HEK293 (cell line): Measurements from ENCODE around the gene OR2V2.

Experiments used
- KLF7 ChIP-seq: fragments of 450-650 bp; formaldehyde crosslinking; IDR thresholded peaks from 2 replicates; pipeline ENCODE4 v1.5.1; 2016; ENCODE audit warnings: missing biosample characterization, missing genetic modification characterization, borderline replicate concordance
- OSR2 ChIP-seq: fragments of 450-650 bp; formaldehyde crosslinking; IDR thresholded peaks from 2 replicates; pipeline ENCODE4 v1.5.1; 2016; ENCODE audit warnings: missing biosample characterization, missing genetic modification characterization
- SP7 ChIP-seq: fragments of 450-650 bp; formaldehyde crosslinking; IDR thresholded peaks from 2 replicates; pipeline ENCODE4 v1.5.1; 2016; ENCODE audit warnings: missing biosample characterization, missing genetic modification characterization
- ZEB2 ChIP-seq: fragments of 450-650 bp; formaldehyde crosslinking; IDR thresholded peaks from 2 replicates; pipeline ENCODE4 v1.5.1; 2016; ENCODE audit warnings: missing biosample characterization, missing genetic modification characterization
- ZFHX2 ChIP-seq: fragments of 450-650 bp; formaldehyde crosslinking; conservative IDR thresholded peaks from 2 replicates; pipeline ENCODE4 v1.5.1; 2016; ENCODE audit warnings: missing biosample characterization, missing genetic modification characterization
- ZFP3 ChIP-seq: fragments of 450-650 bp; formaldehyde crosslinking; IDR thresholded peaks from 2 replicates; pipeline ENCODE4 v1.5.1; 2016; ENCODE audit warnings: low read depth, missing biosample characterization, missing genetic modification characterization
- ZNF140 ChIP-seq: fragments of 450-650 bp; formaldehyde crosslinking; IDR thresholded peaks from 2 replicates; pipeline ENCODE4 v1.5.1; 2016; ENCODE audit warnings: missing biosample characterization, missing genetic modification characterization
- ZNF341 ChIP-seq: fragments of 450-650 bp; formaldehyde crosslinking; IDR thresholded peaks from 2 replicates; pipeline ENCODE4; 2016; ENCODE audit warnings: low read depth, missing biosample characterization, missing genetic modification characterization
- ZNF350 ChIP-seq: fragments of 450-650 bp; formaldehyde crosslinking; IDR thresholded peaks from 2 replicates; pipeline ENCODE4 v1.5.0; 2017; ENCODE audit warnings: missing biosample characterization, mild to moderate bottlenecking, missing genetic modification characterization
- ZNF501 ChIP-seq: fragments of 450-650 bp; formaldehyde crosslinking; IDR thresholded peaks from 2 replicates; pipeline ENCODE4 v1.5.1; 2016; ENCODE audit warnings: missing biosample characterization, missing genetic modification characterization
- ZNF621 ChIP-seq: fragments of 450-650 bp; formaldehyde crosslinking; IDR thresholded peaks from 2 replicates; pipeline ENCODE4 v1.5.1; 2017; ENCODE audit warnings: missing biosample characterization, missing genetic modification characterization
- TF ChIP-seq, protein P1 (sequence below): fragments of 450-650 bp; formaldehyde crosslinking; optimal IDR thresholded peaks from 2 replicates; pipeline ENCODE3; 2016; ENCODE audit warnings: missing biosample characterization, mild to moderate bottlenecking, missing genetic modification characterization
- TF ChIP-seq, protein P2 (sequence below): fragments of 450-650 bp; formaldehyde crosslinking; IDR thresholded peaks from 2 replicates; pipeline ENCODE4; 2016; ENCODE audit warnings: missing biosample characterization, missing genetic modification characterization
- TF ChIP-seq, protein P3 (sequence below): fragments of 450-650 bp; formaldehyde crosslinking; IDR thresholded peaks from 2 replicates; pipeline ENCODE4 v1.5.1; 2016; ENCODE audit warnings: missing biosample characterization, missing genetic modification characterization
- TF ChIP-seq, protein P4 (sequence below): fragments of 450-650 bp; formaldehyde crosslinking; IDR thresholded peaks from 2 replicates; pipeline ENCODE4 v1.5.1; 2016; ENCODE audit warnings: missing biosample characterization, missing genetic modification characterization, low read depth
- TF ChIP-seq, protein P5 (sequence below): fragments of 450-650 bp; formaldehyde crosslinking; IDR thresholded peaks from 2 replicates; pipeline ENCODE4 v1.5.1; 2016; ENCODE audit warnings: missing biosample characterization, missing genetic modification characterization
- TF ChIP-seq, protein P6 (sequence below): fragments of 450-650 bp; formaldehyde crosslinking; IDR thresholded peaks from 2 replicates; pipeline ENCODE4 v1.5.1; 2016; ENCODE audit warnings: missing biosample characterization, missing genetic modification characterization, low read depth
- TF ChIP-seq, protein P7 (sequence below): fragments of 450-650 bp; formaldehyde crosslinking; IDR thresholded peaks from 2 replicates; pipeline ENCODE4 v1.5.1; 2016; ENCODE audit warnings: missing biosample characterization, missing genetic modification characterization, borderline replicate concordance
- TF ChIP-seq, protein P8 (sequence below): fragments of 450-650 bp; IDR thresholded peaks from 2 replicates; pipeline ENCODE4 v1.5.1; 2018; ENCODE audit warnings: missing biosample characterization, missing genetic modification characterization

Gene OR2V2

DNA sequence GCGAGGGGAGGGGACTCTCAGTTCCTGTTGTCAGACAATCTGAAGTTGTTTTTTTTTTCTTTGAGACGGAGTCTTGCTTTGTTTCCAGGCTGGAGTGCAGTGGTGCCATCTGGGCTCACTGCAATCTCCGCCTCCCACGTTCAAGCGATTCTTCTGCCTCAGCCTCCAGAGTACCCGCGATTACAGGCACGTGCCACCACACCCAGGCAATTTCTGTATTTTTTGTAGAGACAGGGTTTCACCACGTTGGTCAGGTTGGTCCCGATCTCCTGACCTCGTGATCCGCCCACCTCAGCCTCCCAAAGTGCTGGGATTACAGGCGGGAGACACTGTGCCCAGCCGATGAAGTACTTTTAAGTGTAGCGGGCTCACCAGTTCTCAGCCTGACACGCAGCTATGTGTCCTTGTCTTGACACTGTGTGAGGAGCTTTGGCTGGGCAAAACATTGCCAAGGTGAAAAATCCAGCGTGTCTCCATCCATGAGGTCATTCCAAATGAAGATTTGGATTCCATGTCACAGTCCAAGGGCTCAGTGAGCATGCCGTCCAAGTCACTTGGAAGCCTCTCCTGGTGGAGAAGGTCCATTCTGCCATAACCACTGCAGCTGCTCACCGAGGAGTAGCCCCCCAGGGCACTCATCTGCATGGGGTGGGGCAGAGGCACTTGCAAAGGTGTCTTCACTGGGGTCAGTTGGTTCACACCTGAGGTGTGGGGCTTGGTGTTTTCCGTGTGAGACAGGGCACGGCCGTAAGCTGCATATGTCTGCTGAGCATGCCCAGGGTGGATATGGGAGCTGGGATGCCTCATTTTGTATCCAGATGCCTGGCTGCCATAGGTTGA, 48.4 kb upstream of the OR2V2 start (continued):
- TF ChIP-seq, protein P1, sequence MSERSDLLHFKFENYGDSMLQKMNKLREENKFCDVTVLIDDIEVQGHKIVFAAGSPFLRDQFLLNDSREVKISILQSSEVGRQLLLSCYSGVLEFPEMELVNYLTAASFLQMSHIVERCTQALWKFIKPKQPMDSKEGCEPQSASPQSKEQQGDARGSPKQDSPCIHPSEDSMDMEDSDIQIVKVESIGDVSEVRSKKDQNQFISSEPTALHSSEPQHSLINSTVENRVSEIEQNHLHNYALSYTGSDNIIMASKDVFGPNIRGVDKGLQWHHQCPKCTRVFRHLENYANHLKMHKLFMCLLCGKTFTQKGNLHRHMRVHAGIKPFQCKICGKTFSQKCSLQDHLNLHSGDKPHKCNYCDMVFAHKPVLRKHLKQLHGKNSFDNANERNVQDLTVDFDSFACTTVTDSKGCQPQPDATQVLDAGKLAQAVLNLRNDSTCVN (tag by site-specific recombination) = peak; percentile 35
- TF ChIP-seq, protein P2, sequence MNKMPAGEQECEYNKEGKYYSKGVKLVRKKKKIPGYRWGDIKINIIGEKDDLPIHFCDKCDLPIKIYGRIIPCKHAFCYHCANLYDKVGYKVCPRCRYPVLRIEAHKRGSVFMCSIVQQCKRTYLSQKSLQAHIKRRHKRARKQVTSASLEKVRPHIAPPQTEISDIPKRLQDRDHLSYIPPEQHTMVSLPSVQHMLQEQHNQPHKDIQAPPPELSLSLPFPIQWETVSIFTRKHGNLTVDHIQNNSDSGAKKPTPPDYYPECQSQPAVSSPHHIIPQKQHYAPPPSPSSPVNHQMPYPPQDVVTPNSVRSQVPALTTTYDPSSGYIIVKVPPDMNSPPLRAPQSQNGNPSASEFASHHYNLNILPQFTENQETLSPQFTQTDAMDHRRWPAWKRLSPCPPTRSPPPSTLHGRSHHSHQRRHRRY (tag by site-specific recombination) = no peak
- peak; percentile 76 for TF ChIP-seq ZNF341 (tag by site-specific recombination)
- no peak for TF ChIP-seq ZNF350 (tag by site-specific recombination)
- TF ChIP-seq, protein P3, sequence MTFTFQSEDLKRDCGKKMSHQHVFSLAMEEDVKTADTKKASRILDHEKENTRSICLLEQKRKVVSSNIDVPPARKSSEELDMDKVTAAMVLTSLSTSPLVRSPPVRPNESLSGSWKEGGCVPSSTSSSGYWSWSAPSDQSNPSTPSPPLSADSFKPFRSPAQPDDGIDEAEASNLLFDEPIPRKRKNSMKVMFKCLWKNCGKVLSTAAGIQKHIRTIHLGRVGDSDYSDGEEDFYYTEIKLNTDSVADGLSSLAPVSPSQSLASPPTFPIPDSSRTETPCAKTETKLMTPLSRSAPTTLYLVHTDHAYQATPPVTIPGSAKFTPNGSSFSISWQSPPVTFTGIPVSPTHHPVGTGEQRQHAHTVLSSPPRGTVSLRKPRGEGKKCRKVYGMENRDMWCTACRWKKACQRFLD = no peak
- TF ChIP-seq, protein P4, sequence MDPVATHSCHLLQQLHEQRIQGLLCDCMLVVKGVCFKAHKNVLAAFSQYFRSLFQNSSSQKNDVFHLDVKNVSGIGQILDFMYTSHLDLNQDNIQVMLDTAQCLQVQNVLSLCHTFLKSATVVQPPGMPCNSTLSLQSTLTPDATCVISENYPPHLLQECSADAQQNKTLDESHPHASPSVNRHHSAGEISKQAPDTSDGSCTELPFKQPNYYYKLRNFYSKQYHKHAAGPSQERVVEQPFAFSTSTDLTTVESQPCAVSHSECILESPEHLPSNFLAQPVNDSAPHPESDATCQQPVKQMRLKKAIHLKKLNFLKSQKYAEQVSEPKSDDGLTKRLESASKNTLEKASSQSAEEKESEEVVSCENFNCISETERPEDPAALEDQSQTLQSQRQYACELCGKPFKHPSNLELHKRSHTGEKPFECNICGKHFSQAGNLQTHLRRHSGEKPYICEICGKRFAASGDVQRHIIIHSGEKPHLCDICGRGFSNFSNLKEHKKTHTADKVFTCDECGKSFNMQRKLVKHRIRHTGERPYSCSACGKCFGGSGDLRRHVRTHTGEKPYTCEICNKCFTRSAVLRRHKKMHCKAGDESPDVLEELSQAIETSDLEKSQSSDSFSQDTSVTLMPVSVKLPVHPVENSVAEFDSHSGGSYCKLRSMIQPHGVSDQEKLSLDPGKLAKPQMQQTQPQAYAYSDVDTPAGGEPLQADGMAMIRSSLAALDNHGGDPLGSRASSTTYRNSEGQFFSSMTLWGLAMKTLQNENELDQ (tag by site-specific recombination) = no peak
- no peak for TF ChIP-seq ZNF621 (tag by site-specific recombination)
- peak; percentile 53; the same call in 1 of the 2 replicates for TF ChIP-seq SP7 (tag by site-specific recombination)
- TF ChIP-seq, protein P5, sequence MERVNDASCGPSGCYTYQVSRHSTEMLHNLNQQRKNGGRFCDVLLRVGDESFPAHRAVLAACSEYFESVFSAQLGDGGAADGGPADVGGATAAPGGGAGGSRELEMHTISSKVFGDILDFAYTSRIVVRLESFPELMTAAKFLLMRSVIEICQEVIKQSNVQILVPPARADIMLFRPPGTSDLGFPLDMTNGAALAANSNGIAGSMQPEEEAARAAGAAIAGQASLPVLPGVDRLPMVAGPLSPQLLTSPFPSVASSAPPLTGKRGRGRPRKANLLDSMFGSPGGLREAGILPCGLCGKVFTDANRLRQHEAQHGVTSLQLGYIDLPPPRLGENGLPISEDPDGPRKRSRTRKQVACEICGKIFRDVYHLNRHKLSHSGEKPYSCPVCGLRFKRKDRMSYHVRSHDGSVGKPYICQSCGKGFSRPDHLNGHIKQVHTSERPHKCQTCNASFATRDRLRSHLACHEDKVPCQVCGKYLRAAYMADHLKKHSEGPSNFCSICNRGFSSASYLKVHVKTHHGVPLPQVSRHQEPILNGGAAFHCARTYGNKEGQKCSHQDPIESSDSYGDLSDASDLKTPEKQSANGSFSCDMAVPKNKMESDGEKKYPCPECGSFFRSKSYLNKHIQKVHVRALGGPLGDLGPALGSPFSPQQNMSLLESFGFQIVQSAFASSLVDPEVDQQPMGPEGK (tag by site-specific recombination) = peak; percentile 48
- TF ChIP-seq, protein P6, sequence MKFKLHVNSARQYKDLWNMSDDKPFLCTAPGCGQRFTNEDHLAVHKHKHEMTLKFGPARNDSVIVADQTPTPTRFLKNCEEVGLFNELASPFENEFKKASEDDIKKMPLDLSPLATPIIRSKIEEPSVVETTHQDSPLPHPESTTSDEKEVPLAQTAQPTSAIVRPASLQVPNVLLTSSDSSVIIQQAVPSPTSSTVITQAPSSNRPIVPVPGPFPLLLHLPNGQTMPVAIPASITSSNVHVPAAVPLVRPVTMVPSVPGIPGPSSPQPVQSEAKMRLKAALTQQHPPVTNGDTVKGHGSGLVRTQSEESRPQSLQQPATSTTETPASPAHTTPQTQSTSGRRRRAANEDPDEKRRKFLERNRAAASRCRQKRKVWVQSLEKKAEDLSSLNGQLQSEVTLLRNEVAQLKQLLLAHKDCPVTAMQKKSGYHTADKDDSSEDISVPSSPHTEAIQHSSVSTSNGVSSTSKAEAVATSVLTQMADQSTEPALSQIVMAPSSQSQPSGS = peak; percentile 74; the same call in 1 of the 2 replicates
- peak; percentile 76; the same call in 1 of the 2 replicates for TF ChIP-seq ZEB2 (tag by site-specific recombination)
- TF ChIP-seq, protein P7, sequence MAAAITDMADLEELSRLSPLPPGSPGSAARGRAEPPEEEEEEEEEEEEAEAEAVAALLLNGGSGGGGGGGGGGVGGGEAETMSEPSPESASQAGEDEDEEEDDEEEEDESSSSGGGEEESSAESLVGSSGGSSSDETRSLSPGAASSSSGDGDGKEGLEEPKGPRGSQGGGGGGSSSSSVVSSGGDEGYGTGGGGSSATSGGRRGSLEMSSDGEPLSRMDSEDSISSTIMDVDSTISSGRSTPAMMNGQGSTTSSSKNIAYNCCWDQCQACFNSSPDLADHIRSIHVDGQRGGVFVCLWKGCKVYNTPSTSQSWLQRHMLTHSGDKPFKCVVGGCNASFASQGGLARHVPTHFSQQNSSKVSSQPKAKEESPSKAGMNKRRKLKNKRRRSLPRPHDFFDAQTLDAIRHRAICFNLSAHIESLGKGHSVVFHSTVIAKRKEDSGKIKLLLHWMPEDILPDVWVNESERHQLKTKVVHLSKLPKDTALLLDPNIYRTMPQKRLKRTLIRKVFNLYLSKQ (tag by site-specific recombination) = no peak
- TF ChIP-seq ZFP3 (tag by site-specific recombination) = no peak
- TF ChIP-seq OSR2 (tag by site-specific recombination) = no peak
- peak; percentile 84 for TF ChIP-seq ZFHX2 (tag by site-specific recombination)
- TF ChIP-seq ZNF140 = no peak
- TF ChIP-seq, protein P8, sequence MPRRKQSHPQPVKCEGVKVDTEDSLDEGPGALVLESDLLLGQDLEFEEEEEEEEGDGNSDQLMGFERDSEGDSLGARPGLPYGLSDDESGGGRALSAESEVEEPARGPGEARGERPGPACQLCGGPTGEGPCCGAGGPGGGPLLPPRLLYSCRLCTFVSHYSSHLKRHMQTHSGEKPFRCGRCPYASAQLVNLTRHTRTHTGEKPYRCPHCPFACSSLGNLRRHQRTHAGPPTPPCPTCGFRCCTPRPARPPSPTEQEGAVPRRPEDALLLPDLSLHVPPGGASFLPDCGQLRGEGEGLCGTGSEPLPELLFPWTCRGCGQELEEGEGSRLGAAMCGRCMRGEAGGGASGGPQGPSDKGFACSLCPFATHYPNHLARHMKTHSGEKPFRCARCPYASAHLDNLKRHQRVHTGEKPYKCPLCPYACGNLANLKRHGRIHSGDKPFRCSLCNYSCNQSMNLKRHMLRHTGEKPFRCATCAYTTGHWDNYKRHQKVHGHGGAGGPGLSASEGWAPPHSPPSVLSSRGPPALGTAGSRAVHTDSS (tag by site-specific recombination) = no peak
- TF ChIP-seq ZNF501 (tag by site-specific recombination) = 0 out of 2 replicates have a peak, but pooled peaks have one; percentile 53
- TF ChIP-seq KLF7 = peak; percentile 92; the same call in 1 of the 2 replicates
